Gastrocnemius medialis (tissue), 4 donors: ENCODE results near the gene PLD5. TPM values are rescaled to one million over a fixed set of nuclear protein-coding genes. Genes with fewer than 3 reads are reported as not detected.

Experiments used
- ATAC-seq, 2 donors: fragments of 150-250 bp; one replicate each; pipeline ENCODE4 v1.9.1; 2016
- DNase-seq, 2 donors: peaks; one replicate each; pipeline ENCODE4 v3.0.0-alpha.2; 2019
- H3K27ac ChIP-seq, 4 donors: fragments of 200-600 bp; sonication (generic); 1 replicate in 1 of 4; 2 replicates in 3 of 4; pipeline ENCODE4 v1.5.1; 2016 to 2018; ENCODE audit warnings: mild to moderate bottlenecking in 2 of 4, moderate library complexity in 1 of 4
- H3K27me3 ChIP-seq, 3 donors: fragments of 200-600 bp; sonication (generic) in 2 of 3; 1 replicate in 1 of 3; 2 replicates in 2 of 3; pipeline versions ENCODE4 v1.5.1 to v1.6.0; 2016 to 2019; ENCODE audit warnings: mild to moderate bottlenecking in 1 of 3, moderate library complexity in 1 of 3
- H3K36me3 ChIP-seq, 2 donors: fragments of 200-600 bp; sonication (generic) in 1 of 2; one replicate each; pipeline ENCODE4 v1.5.1; 2017 to 2018
- H3K4me1 ChIP-seq, 2 donors: fragments of 200-600 bp; sonication (generic) in 1 of 2; one replicate each; pipeline ENCODE4 v1.5.1; 2016 to 2017; ENCODE audit warnings: mild to moderate bottlenecking in 2 of 2
- H3K4me3 ChIP-seq, 4 donors: fragments of 200-600 bp; sonication (generic) in 3 of 4; 1 replicate in 1 of 4; 2 replicates in 3 of 4; pipeline ENCODE4 v1.5.1; 2016 to 2019; ENCODE audit warnings: mild to moderate bottlenecking in 2 of 4
- H3K9me3 ChIP-seq, 3 donors: fragments of 200-600 bp; sonication (generic) in 2 of 3; 1 replicate in 1 of 3; 2 replicates in 2 of 3; pipeline ENCODE4 v1.5.1; 2016 to 2019
- CTCF ChIP-seq, 5 experiments: fragments of 450-650 bp in 3 of 5; fragments of 200-600 bp in 2 of 5; sonication (generic) in 2 of 5; IDR thresholded peaks in 4 of 5; conservative IDR thresholded peaks in 1 of 5; 1 replicate in 4 of 5; 2 replicates in 1 of 5; pipeline ENCODE4 v1.5.1; 2016 to 2019; ENCODE audit warnings: antibody characterized with exemption in 5 of 5, mild to moderate bottlenecking in 3 of 5, moderate library complexity in 3 of 5
- POLR2A ChIP-seq, 2 donors: fragments of 450-650 bp; IDR thresholded peaks; one replicate each; pipeline ENCODE4 v1.6.1; 2017; ENCODE audit warnings: antibody characterized with exemption in 2 of 2, mild to moderate bottlenecking in 2 of 2, moderate library complexity in 2 of 2
- in situ Hi-C, 4 donors: fragments of 200-750 bp; cut with MboI; loops; one replicate each; pipeline versions ENCODE4 v1.15.0 to v1.8.0; 2017; ENCODE audit warnings: low sequenced_read_pairs in 4 of 4
- intact Hi-C: fragments of 100-400 bp; cut with DNase I; formaldehyde crosslinking; loops from one replicate; pipeline ENCODE4 v1.15.1; 2023; ENCODE audit warnings: low total_unique reads
- total RNA-seq, 4 donors: library from RNA; depleted of rRNA; stranded (reverse); fragments of >200 nt; gene quantifications; one replicate each; pipeline versions ENCODE4 v1.1.0 to v1.2.3, GENCODE V29; 2016

The PLD5 gene
- total RNA-seq, 4 donors from 2014 or later = 0.04 TPM; not detected in 3

GRCh38 chr1:242546441-242546840 is 21.9 kb upstream of the PLD5 start:
- ATAC-seq (no peak), DNase-seq (no peak)
- Histone ChIP-seq H3K9me3 (no peaks in the 10 kb centered on the region), H3K27ac (no peak overlapping the region), H3K4me3 (no peak overlapping the region), H3K36me3 (no peaks in the 10 kb centered on the region), H3K27me3 (no peaks in the 10 kb centered on the region), H3K4me1 (no peaks in the 10 kb centered on the region)
- in situ Hi-C loops = no loop called here
- TF ChIP-seq POLR2A (IDR thresholded peaks at IDR 0.05) (no peak), CTCF (IDR thresholded peaks at IDR 0.05 in 4 of 5, conservative IDR thresholded peaks at IDR 0.05 in 1 of 5) (no peak)
- intact Hi-C loops = no loop called here

DNA sequence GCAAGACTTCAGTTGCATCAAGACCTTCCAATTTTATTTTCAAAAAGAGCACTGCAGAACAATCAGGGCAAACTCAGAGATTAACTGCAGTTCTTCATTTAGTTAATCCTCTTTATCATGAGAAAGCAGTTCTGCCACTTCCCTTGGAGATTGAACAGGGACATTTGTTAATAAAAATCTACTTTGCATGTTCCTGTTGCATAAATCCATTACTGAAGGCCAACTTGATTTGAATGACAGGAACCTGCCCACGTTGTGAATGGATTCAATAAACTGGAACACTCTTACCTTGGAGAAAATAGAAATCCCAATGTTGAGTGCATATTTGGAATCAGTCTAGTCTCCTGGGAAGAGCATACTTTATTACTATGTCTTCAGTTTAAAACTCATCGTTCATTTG is 19.6 kb upstream of the PLD5 start:
- intact Hi-C loops (no loop called here), in situ Hi-C loops (no loop called here)
- DNase-seq (no peak), ATAC-seq (no peak)
- Histone ChIP-seq H3K27ac (no peak overlapping the region), H3K4me3 (no peak overlapping the region), H3K4me1 (no peaks in the 10 kb centered on the region), H3K9me3 (no peaks in the 10 kb centered on the region), H3K36me3 (no peaks in the 10 kb centered on the region), H3K27me3 (no peaks in the 10 kb centered on the region)
- TF ChIP-seq CTCF (IDR thresholded peaks at IDR 0.05 in 4 of 5, conservative IDR thresholded peaks at IDR 0.05 in 1 of 5) = no peak
- TF ChIP-seq POLR2A (IDR thresholded peaks at IDR 0.05) = no peak

DNA sequence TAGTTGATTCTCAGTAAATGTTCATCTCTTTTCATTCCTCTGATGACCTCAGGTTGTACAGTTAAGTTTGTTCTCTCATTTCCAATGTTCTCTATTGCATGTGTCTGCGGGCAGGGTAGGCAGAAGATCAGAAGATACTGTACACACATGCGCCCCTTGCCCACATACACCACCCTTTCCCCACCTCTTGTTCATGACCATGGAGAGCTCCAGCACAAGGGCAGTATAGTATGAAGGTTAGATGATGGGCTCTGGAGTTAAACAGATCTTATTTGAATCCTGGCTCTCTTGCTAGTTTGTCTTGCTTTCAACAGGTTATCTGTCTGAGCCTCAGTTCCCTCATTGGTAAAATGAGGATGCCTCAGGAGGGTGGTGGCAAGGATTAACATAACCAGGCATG is 17.8 kb upstream of the PLD5 start:
- intact Hi-C loops = no loop called here
- Histone ChIP-seq H3K4me3 (no peak overlapping the region), H3K4me1 (no peaks in the 10 kb centered on the region), H3K36me3 (no peaks in the 10 kb centered on the region), H3K27me3 (no peaks in the 10 kb centered on the region), H3K9me3 (no peaks in the 10 kb centered on the region), H3K27ac (no peak overlapping the region)
- in situ Hi-C loops = no loop called here
- no peak for ATAC-seq
- TF ChIP-seq POLR2A (IDR thresholded peaks at IDR 0.05) (no peak), CTCF (IDR thresholded peaks at IDR 0.05 in 4 of 5, conservative IDR thresholded peaks at IDR 0.05 in 1 of 5) (no peak)
- no peak for DNase-seq

DNA sequence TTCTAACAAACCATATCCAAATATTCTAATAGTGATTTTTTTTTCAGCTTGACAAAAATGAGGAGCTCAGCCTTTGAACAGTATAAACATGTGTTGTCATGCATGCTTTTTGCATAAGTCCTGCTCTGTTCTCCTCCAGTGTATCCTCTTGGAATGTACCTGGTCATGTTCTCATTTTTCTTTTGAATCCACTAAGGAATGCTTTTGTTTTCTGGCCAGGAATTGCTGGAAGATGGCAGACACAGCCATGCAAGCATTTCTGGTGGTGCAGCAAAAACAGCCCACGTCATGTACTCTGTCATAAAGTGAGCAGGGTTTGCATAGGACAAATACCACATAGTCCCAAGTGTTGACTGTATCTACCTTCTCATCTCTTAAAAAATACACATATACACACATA is 11.5 kb upstream of the PLD5 start:
- in situ Hi-C loops (no loop called here), intact Hi-C loops (no loop called here)
- ATAC-seq = no peak
- H3K36me3 ChIP-seq = no peaks in the 10 kb centered on the region
- H3K9me3 ChIP-seq = no peaks in the 10 kb centered on the region
- no peak for DNase-seq
- H3K4me3 ChIP-seq = no peak overlapping the region
- H3K27me3 ChIP-seq = no peaks in the 10 kb centered on the region
- H3K4me1 ChIP-seq = no peaks in the 10 kb centered on the region
- TF ChIP-seq CTCF (IDR thresholded peaks at IDR 0.05 in 4 of 5, conservative IDR thresholded peaks at IDR 0.05 in 1 of 5) (no peak), POLR2A (IDR thresholded peaks at IDR 0.05) (no peak)
- H3K27ac ChIP-seq = no peak overlapping the region

DNA sequence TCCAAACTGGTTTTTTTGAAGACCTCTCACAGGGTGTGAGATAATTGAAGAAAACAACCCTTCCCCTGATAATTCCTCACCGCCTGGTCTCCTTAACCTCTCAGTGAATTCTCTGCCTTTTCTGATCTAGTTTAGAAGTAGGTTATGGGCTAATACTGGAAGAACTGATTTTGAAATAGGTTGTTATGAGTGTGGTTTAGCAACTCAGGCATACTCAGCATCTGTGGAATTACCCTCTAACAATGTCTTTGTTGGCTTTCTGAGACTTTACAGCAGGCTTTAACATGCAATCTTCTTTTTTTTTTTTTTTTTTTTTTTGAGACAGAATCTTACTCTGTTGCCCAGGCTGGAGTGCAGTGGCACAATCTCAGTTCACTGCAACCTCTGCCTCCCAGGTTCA is 10.3 kb upstream of the PLD5 start:
- TF ChIP-seq CTCF (IDR thresholded peaks at IDR 0.05 in 4 of 5, conservative IDR thresholded peaks at IDR 0.05 in 1 of 5) = no peak
- no peak for TF ChIP-seq POLR2A (IDR thresholded peaks at IDR 0.05)
- no peak overlapping the region for H3K4me3 ChIP-seq
- H3K4me1 ChIP-seq = no peaks in the 10 kb centered on the region
- H3K36me3 ChIP-seq = no peaks in the 10 kb centered on the region
- in situ Hi-C loops (no loop called here), intact Hi-C loops (no loop called here)
- H3K9me3 ChIP-seq = no peaks in the 10 kb centered on the region
- no peak for ATAC-seq
- no peak for DNase-seq
- no peaks in the 10 kb centered on the region for H3K27me3 ChIP-seq
- no peak overlapping the region for H3K27ac ChIP-seq
